PFSK-1 (cell line): ENCODE results near the gene NRP2.

Experiments
- FOXP2 ChIP-seq: optimal IDR thresholded peaks from 2 replicates; pipeline ENCODE3; 2011; ENCODE audit warnings: borderline replicate concordance, control low read depth, inconsistent platforms; ENCODE audit not compliant: insufficient read depth; ENCODE audit errors: extremely low read length, extremely low read depth
- POLR2AphosphoS5 ChIP-seq: IDR thresholded peaks from 2 replicates; pipeline ENCODE4 v1.6.1; 2012; ENCODE audit warnings: low read depth, mild to moderate bottlenecking, control low read depth, low read length, moderate library complexity
- SIN3A ChIP-seq: IDR thresholded peaks from 2 replicates; pipeline ENCODE4 v1.6.1; 2012; ENCODE audit warnings: mild to moderate bottlenecking, low read length, moderate library complexity, borderline replicate concordance; ENCODE audit not compliant: insufficient read depth

- TF ChIP-seq POLR2AphosphoS5 (no peak), SIN3A (no peak), FOXP2 (no peak)
Measured at GRCh38 chr2:205644018-205644417, 38.3 kb upstream of the NRP2 start.
